Stimulated activated CD8-positive, alpha-beta memory T cell treated with anti-CD3 and anti-CD28 coated beads, Interleukin-12 subunit alpha, Interleukin-12 subunit beta, amount 100 ng/mL, for 24 hours (primary cell): ENCODE results near the gene GATA2.

Source experiments
- DNase-seq: peaks from one replicate; pipeline ENCODE4 v3.0.0-alpha.2; 2020; ENCODE audit errors: extremely low read depth

Gene GATA2

DNA sequence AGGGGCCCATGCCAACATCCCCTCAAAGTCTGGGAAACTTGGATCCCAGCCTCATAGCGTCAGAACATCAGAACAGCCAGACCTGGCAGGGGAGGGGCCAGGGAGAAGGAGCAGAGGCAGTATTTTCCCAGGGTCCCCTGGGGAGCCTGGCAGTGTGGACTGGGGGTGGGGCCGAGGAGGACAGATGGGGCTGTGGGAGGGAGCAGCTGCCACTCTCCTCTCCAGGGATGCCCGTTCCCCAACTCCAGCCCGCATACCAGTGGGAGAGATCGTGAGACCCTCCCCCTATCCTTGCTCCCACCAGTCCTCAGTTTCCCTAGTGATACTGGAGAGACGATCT, 19.9 kb downstream of the GATA2 start:
- DNase-seq, result no peak

DNA sequence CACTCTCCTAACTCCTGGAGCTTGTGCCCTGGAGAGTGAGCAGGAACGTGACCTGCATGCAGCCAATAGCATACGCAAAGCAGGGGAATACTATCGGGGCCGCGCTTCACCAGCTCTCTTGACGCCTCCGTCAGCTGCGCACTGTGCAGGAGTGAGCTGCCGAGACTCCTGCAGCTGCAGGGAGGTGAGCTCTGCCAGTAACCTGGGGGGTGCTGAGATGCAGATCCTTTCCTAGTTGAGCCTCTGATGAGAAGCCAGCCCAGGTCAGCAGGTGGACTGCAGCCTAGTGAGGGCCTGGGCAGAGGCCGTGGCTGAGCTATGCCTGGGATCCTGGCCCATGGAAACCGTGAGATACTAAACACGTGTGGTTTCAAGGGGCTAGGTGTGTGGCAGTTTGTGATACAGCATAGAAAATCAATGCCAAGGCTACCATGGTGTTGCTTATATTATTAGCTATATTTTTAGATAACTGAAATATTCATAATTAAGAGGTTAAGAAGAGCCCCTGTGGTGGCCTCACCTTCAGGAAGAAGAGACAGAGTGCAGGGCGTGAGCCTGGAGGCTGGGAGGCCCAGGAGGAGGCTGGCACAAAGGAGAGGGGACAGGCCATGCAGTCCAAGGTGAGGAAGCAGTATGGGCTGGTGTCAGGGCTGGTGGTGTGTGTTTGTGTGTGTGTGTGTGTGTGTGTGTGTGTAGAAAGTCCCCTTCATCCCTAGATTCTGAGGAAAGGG, 20.4 kb downstream of the GATA2 start:
- DNase-seq, result no peak

DNA sequence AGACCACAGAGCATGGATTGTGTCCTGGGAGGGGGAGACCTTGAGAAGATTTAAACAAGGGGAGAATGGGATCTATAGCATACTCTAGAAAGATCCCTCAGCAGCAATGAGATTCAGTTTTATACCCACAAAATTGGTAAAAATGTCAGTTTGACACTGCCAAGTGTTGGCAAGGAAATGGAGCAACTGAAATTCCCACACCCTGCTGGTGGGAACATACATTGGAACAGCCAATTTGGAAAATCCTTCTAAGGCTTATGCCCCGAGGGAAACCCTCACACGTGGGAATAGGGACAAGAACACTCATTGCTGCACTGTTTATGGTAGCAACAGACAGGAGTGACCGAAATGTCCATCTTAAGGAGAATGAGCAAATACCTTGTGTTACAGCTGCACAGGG, 21.3 kb downstream of the GATA2 start:
- no peak for DNase-seq

DNA sequence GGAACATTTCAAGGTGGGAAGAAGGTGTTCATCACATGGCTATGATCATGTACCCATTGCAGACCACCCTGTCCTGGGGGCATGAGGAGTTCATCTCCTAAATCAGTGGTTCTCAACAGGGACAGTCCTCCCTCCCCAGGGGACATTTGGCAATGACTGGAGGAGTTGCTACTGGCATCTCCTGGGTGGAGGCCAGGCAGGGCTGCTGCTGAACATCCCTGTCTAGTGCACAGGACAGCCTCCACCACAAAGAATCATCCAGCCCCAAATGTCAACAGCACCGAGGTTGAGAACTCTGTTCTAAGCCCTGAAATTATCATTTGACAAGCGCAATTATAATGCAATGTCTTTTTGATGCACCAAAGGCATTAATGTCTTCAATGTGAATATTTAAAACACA, 21.9 kb downstream of the GATA2 start:
- DNase-seq, result no peak

DNA sequence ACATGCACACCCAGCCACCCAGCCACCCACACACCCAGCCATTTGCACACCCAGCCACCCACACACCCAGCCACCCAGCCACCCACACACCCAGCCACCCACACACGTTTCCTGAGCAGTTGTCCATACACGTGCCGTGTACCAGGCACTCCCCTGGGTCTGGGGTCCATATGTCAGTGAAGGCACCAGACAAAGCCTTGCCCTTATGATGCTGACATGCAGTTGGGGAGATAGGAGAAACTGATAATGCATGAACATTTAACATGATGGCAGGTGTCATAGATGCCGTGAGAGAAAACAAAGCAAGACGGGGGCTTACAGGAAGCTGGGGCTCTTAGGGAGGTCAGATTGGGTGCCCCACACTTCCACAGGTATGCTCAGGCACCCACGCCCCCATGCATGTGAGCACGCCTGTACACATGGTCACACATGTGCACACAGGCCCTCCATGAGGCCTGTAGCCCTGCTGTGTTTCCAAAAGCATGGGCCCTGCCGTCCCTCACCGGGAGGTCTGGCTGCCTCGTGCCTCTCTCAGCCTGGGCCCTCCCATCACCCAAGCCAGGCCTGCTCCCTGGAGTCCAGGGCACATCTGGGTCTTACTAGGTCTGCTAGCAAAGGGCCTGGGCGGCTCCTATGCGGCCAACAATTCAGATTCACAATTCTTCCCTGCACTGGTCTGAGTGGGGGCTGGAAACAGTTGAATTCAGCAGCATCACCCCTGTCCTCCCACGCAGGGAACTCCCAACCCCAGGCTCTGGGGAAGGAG, 22.7 kb downstream of the GATA2 start:
- no peak for DNase-seq

DNA sequence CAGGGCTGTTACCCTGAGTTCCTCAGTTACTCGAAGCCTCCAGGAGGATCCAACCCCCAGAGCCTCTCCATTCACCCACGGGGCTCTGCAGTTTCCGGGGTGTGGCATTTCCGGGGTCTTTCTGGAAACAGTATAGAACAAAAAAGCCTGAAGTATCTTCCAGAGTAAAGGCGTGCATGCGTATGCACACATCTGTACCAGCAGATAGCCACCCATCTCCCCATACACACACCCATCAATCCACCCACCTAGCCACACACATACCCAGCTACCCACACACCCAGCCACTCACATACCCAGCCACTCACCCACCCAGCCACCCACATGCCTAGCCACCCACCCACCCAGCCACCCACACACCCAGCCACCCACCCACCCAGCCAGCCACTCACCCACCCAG, 23.4 kb downstream of the GATA2 start:
- no peak for DNase-seq

DNA sequence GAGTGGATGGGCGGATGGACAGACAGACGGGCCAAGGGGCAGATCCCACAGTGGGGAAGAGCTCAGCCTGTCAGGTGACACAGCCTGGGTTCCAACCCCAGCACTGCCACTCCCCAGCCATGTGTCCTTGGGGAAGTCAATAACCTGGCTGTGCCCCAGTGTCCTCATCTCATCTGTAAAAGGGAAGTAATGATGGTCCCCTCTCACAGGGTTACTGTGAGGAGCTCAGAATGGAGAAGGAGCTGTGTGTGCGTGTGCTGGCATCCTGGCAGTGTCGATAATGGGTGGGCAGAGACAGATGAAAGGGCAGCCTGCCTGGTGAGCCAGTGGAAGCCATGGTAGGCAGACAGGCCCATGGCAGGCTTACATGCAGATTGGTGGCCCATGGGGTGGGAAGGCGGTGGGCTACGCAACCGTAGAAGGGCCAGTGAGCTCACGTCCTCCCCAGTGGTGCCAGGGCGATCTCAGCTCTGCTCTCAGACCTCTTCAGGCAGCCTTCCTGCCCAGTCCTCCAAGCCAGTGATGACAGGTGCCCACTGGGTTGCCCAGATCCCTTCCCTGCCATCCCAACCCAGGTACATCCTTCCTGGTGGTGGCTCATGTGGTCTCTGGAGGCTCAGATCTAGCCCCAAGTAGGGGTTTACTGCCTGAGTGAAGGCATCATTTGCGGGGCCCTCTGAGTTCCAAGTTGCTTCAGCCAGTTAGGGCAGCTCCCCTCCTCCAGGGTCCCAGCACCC, 24.0 kb downstream of the GATA2 start:
- DNase-seq, result no peak

DNA sequence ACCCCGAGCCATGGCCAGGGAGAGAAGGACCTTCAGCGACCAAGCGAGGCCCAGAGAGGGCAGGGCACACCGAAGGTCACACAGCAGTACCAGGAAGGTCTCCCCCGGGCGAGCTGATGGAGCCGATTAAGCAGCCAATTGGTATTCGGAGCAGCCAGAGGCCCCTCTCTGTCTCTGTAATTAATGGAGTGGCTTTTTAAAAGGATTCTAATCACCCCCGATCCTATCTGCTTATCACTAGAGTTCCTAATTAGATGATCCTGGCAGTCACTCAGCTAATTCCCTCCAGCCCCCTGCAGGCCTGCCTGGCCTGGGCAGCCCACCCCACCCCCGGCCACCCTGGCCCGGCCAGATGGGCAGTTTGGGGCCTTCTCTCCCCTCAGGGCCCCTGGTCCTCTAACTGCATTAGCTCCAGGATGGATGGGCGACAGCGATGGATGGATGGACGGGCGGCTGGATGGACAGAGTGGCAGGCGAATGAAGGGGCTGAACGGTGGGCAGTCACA, 24.7 kb downstream of the GATA2 start:
- no peak for DNase-seq

DNA sequence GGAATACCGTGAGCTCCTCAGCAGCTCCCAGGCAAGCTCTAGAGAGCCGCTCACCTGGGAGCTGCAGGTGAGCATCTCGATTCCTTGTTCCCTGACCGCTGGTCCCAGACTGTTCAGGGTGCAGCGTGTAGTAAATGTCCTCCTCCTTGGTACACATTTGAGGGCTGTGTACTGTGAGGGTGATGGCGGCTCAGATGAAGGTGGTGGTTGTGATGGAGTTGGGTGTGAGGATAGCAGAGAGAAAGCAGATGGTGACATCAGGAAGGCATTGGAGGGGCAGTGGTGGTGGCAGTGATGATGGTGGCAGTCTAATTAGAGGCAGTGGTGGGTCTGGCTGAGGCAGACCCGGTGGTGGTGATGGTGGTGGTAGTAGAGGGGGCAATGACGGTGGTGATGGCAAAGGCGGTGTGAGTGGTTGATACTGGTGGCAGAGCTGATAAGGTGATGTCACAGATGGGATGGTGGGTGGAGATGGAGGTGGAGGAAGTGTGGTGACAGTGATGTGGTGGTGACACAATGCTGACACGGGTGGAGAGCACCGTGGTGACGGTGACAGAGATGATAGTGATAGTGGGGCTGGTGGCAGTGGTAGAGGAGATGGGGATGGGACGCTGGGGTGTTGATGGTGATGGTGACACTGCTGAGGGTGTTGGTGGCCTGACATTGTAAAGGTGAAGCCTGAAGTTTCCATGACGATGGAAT, 26.0 kb downstream of the GATA2 start, which contains the start of gene DNAJB8:
Gene DNAJB8 (minus strand): TSS at position 51 of the 702 bp plus-strand sequence. CDS start 3,645 bp downstream, outside the sequence.
- no peak for DNase-seq

DNA sequence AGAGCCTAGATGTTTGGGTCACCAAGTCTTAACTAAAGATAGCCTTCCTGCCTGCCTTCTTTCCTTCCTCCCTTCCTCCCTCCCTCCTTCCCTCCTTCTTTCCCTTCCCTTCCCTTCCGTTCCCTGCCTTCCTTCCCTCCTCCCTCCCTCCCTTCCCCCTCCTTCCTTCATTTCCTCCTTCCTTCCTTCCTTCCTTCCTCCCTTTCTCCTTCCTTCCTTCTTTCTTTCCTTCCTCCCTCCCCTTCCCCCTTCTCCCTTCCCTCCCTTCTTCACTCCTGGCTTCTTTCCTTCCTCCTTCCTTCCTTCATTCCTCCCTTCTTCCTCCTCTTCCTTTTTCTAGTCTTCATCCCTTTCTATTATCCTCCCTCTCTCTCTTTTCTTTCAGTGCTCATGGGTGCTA, 28.3 kb downstream of the GATA2 start:
- DNase-seq, result no peak

DNA sequence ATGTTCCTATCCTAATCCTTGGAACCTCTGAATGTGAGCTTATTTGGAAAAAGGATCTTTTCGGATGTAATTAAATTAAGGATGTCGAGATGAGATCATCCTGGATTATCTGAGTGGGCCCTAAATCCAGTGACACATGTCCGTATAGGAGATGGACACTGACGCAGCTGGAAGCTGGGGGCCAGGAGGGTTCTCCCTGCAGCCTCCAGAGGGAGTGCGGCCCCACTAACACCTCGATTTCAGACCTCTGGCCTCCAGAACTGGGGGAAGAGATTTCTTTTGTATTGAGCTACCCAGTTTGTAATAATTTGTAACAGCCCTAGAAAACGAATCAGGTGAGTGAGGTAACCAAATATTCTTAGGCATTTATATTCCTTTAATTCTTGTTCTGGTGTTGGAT, 28.8 kb downstream of the GATA2 start:
- DNase-seq, result no peak

DNA sequence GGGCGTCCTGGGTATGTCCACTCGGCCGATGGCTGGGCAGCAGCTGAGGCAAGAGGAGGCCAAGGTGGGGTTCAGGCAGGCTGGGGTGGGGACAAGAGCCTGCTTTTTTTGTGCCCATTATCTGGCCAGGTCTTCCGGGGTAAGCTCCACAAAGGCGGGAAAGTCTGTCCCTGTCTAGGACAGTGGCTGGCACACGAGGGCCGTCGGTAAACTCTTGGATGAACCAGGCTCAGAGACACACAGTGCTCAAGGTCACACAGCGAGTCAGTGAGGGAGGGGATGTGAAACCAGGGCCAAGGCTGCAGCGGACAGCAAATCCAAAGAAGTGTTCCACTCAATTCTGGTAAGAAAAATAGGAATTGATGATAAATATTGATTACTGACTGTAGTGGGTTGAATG, 29.2 kb downstream of the GATA2 start:
- no peak for DNase-seq

DNA sequence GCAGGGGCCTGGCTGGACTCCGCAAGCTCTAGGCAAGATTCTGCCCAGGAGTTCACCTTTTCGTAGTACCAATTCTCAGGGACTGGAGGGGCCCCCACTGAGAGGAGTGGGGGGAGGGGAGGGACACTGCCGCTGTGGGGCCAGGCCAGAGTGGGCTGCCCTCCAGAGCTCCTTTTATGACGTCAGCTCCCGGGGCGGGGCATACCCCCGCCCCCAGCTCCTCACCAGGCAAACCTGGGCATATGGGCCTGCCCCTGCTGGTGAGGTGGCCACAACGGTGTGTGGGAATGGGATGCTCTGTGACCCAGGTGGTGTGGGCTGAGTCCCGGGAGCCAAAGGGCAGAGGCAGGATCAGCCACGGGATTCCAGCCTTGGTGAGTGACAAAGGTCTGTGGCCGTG, 29.6 kb downstream of the GATA2 start:
- DNase-seq, result no peak

DNA sequence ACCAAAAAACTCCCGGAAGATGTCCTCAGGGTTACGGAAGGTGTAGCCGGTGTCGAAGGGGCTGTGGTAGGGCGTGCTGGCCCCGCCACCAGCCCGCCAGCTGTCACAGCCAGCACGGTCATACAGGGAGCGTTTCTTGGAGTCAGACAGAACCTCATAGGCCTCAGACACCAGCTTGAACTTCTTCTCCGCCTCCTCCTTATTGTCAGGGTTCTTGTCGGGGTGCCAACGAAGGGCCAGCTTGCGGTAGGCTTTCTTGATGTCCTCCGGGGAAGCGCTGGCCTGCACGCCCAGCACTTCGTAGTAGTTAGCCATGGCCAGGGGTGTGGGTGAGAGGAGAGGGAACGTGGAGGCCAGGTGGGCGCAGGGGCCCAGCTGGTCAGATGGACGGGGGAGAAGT, 30.1 kb downstream of the GATA2 start:
- DNase-seq, result no peak

DNA sequence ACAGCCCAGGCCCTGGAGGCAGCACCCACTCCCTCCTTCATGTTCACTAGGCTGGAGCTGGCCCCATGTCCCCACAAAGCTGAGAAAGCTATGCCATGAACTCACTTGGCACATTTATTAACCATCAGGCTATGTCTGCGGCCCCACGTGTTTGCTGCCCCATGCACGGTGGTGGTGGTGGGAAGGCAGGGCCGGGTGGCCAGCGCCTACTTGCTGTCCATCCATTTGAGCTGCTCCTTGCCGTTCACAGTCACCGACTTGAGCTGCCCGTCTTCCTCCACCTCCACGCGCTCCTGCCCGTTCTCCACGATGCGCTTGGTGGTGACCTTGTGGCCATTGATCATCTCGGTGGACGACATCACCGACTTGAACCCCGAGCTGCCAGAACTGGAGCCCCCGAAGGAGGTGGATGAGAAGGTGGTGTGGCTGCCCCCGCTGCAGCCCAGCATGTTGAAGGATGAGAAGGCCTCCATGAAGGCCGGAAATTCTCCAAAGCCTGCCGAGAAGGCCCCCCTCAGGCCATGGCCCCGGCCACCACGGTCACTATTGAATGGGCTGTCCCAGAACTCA, 30.6 kb downstream of the GATA2 start:
- no peak for DNase-seq

DNA sequence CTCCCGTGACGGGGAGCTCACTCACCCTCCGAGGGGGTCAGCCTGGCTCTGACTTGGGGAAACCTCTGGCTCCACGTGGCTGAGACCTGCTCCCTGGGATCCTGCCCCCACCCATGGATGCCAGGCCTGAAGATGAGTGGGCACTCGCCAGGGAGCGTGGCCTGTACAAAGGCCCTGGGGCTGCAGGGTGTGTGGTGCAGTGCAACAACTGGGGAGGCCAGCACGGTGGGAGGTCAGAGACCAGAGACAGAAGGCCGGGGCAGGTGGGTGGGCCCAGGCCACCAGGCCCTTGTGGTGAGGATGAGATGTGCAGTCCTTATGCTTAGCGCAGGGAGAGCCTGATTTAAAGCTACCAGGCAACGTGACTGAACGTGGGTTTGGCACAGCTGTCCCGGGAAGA, 31.3 kb downstream of the GATA2 start:
- no peak for DNase-seq

DNA sequence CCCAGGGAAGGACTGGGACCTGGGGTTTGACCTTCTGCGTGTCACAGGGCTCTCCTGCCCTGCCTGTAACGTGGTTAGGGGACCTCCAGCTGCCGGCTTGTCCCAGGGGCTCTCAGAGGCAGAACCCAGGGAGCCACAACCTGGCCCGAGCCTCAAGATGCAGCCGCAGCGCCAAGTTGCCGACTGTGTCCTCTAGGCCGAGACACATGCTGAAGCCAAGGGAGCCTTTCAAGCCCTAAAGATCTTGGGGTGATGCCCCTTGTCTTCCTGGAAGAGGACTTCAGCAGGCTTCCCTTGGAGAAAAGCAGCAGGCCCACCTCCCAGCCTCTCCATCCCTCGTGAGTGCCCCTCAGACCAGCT, 33.6 kb downstream of the GATA2 start:
- no peak for DNase-seq

DNA sequence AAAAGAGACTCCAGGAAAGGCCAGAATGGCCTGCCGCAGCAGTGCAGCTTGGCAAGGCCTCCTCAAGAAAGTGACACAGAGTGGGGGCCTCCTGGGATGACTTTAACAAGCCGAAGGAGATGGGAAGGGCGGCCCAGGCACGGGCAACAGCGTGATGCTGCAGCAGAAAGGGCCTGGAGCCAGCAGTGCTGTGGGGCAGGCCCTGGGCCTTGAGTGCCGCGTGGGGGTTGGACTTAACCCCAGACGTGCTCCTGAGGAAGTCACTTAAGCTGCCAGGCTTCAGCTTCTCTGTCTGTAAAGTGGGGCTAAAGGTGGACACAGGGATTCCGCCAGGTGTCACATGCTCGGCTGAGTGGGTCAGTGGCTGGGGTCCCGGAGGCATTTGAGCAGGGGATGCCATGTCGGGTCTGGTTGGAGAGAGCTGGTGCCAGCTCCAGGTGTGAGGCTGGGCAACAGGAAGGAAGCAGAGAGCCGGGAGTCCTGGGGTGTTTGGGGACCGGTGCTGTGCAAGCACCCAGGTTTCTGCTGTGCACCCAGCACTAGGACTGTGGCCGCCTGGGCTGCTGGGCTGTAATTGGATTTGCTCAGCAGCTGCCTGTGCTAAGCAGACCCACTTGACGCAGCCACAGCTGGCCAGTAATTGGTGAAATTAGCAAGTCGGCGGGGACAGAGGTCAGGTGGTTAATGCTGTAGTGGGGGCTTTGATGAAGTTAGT, 34.1 kb downstream of the GATA2 start:
- DNase-seq, result no peak

DNA sequence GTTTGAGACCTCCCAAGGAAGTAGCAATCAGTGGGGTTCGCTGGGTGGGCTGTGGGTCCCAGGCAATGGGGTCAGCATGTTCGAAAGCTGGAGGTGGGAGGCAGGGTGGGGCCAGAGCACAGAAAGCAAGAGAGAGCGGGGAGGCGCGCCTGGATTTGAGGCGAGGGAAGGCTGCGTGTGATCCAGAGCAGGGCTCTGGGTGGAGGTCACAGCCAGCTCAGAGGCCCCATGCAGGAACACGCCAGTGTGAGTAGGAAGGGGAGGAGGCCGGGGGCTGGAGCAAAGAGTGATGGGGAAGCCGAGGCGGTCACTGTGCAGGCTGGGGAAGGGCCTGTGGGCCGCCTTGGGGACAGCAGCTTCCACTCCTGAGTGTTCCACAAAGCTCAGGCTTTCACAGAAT, 35.1 kb downstream of the GATA2 start:
- no peak for DNase-seq

DNA sequence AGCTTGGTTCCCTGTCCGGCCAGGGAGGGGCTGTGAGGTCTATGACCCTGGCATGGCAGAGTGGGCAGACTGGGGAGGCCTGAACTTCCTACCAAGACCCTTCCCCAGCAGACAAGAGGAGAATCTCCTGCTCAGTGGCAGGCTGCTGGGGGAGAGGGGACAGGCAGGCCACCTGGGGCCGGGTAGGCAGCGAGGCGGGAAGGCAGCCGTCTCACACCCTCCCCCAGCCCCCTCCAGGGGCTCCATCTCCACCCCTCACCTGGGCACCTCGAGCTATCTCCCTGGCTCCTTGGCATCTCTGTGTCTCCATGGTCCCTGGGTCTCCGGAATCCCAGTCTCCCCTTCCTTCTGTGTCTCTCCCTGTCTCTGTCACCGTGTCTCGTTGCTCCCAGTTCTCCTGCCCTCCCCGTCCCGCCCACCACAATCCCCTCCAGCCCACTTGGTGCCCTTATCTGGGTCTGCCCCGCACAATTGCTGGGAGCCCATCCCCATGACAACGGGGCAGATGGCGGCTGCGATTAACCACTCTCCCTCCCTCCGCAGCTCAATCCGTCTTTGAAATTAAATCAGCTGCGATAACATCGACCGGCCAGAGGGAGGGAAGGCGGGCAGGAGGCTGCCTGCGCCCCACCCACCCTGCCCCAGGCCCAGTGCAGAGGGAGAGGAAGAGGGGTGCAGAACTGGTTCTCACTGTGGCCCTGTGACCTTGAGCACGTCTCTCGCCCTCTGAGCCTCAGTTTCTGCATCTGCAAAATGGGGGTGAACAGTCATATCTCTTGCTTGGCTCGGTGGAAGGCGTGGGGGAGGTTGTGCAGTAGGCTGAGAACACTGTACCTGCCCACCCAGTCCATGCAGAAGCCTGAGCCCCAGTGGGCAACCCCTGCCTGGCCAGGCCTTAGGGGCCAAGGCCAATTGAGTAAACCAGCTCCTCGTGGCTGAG, 36.0 kb downstream of the GATA2 start:
- DNase-seq, result no peak
